ENCODE data around the gene ADGRV1. TPM values are rescaled to one million over a fixed set of nuclear protein-coding genes. Genes with fewer than 3 reads are reported as not detected.

ADGRV1 gene
- total RNA-seq, 1 experiment from 2014 or later = 0.45 TPM

GRCh38 chr5:91127456-91128081, 569.0 kb downstream of the ADGRV1 start:
- no peak for DNase-seq (ENCODE audit: low read depth)

GRCh38 chr5:91128604-91129003, 570.0 kb downstream of the ADGRV1 start:
- DNase-seq (ENCODE audit: low read depth) = no peak

DNA sequence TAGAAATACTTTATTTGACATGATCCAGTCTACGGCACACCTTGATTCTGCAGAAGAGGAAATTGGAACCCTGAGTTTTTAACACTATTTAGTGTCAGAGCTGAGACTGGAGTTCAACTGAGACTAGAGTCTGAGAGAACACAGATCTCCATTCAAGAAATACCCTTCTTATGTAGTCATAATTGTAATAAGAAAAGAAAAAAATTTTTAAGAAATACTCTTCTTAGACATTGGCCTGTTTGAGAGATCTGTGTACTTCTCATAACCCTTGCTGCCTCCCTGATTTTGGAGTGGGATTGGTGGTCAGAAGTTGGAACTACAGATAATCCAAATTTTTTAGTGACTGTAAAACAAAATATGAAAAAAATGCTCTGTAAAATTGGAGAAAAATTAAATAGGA, 571.2 kb downstream of the ADGRV1 start:
- DNase-seq (ENCODE audit: low read depth) = no peak

DNA sequence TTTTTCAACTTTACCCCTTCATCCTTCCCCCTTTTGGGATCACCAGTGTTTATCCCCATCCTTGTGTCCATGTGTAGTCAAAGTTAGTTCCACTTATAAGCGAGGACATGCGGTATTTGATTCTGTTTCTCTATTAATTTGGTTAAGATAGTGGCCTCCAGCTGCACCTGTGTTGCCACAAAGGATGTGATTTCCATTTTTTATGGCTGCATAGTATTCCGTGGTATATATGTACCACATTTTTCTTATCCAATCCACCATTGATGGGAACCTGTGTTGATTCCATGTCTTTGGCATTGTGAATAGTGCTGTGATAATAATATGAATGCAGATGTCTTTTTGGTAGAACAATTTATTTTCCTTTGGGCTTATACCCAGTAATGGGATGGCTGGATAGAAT, 572.2 kb downstream of the ADGRV1 start:
- DNase-seq (ENCODE audit: low read depth) = no peak

DNA sequence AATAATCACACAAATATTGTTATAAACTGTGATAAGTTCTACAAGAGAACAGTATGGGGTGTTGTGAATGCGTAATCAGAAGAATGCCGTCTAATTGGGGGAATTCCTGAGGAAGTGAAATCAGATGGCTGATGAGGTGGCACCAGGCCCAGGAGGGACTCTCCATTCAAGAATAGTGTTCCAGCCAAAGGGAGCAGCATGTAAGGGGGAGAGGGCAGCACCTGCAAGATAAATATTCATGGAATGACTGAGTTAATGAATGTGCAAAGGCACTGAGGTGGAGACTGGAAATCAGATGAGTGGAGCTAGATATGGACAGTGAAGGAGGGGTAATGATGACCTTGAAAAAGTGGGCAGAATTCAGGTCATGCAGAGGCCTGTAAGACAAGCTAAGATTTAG, 574.0 kb downstream of the ADGRV1 start:
- DNase-seq (ENCODE audit: low read depth) = no peak

DNA sequence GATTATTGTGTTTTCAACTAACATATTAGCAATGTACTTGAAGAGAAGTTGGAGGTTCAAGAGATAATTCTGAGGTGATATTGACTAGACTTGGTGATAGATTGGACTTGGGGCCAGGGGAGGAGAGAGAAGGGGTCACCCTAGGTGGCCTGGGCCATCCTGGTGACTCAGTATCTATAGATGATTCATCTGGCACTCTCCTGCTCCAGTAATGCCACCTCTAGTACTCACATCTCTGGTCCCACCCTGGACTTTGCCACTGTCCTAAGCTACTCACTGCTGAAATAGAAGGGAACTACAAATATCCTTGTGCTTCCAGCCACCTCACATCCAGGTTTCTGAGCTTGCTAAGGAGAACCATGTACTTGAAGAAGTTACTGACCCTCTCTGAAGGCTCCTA, 574.6 kb downstream of the ADGRV1 start:
- no peak for DNase-seq (ENCODE audit: low read depth)

DNA sequence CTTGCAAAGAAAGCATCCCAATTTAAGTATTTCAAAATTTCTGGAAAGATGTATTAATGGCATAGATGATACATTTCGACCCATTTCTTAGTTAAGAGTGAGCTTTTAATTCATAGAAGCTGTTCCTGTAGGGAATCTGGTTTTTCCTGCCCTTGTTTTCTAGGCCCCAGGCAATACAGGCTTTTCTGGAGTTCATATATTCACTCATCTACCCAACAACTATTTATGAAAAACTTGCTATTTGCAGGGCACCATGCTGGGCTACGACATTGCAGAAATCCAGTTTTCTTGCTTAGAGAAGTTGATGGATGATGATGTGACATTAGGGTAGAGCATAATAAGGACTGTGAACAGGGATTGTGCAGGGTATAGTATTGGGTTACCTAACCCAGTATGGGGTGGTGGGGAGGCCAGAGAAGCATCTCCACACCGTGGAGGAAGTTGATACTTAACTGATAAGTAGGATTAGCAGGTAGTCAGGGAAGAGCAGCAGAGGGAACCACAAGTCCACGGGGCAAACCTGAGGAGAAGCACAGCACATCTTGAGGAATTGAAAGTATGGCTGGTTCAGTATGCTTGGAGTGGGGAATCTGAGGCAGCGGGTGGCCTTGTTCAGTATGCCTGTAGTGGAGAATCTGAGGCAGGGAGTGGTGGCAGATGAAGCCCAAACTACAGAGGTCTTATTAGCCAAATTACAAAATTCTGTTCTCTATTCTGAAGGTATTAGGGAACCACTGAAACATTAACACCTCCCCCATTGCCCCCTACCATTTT, 577.1 kb downstream of the ADGRV1 start:
- no peak for DNase-seq (ENCODE audit: low read depth)

DNA sequence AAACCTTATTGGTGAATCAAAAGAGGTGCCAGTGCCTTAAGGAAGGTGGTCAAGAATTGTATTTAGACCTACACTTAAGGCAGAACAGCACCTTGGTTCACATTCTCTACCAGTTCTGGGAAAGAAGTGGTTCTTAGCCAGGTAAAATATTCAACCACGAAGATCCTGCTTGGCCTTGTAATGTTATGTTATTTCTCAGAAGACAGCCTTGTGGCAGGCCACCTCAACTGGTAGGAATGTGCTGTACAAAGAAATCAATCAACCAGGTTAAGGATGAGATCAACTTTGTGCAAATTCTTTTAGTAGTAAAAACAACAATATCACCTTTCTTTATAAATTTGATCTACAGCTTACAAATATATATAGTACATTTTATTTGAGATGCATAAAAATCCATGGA, 577.7 kb downstream of the ADGRV1 start:
- peak; percentile 60 for DNase-seq (ENCODE audit: low read depth)

- DNase-seq (ENCODE audit: low read depth) = no peak
Measured at GRCh38 chr5:91137647-91138046, 579.0 kb downstream of the ADGRV1 start.

DNA sequence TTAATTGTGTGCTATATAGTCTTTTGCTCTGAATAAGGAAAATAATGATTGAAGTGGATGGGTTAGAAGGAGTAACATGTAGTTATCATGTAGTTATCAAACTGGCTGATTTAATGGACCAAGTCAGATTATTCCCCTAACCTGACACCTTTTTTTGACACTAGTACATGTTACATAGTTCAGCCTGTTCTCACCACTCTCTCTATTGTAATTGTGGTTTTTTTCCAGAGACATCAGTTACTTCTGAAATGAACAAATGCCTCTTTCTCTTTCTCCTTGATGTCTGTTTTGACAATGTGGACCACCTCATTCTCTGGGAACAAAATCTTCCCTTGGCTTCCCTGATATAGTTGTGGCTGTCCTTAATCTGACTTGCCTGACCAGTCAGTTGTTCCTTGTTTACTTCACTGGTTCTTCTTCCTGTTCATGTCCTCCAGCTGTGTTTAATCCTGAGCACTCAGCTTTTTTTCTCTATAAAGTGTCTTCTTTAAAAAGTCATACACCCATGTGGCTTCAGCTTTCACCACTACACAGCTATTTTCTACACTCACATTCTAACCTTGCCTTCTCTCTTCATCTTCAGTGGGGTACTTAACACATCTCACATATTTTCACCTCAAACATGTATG, 581.1 kb downstream of the ADGRV1 start:
- DNase-seq (ENCODE audit: low read depth) = no peak

DNA sequence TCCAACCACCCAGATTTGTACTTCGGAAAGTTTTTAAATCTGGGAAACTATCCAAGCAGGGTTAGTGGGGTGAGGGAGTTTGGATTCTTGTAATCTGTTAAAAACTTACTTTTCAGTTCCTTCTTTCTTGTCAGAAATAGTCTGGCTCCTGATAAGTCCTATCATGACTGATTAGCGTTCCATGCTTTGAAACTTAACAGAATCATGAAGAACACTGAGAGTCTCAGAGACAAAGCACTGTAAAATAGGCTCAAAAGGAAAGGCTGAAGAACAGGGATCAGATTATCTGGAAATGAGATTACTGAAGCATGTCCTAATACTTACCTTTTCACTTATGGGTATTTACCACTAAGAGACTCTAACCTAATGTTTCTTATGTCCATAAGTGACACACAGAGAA, 582.1 kb downstream of the ADGRV1 start:
- DNase-seq (ENCODE audit: low read depth) = no peak

DNA sequence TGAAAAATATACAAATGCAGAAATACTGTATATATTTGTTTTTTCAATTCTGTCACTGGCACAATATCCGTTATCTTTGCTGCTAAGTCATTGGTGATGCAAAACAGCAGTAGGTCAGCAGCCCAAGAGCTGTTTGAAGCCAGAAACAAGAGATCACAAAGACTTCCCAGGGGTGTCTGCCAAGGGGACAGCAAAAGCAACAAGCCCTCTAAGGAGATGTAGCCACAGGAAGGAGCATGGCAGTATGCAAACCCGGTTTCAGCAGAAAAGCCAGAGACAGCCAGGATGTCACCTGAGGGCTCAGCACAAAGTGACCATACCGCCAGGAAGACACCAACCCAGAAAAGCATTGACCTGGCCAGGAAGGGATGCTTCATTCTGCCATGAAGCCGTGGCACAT, 583.0 kb downstream of the ADGRV1 start:
- DNase-seq (ENCODE audit: low read depth) = no peak

DNA sequence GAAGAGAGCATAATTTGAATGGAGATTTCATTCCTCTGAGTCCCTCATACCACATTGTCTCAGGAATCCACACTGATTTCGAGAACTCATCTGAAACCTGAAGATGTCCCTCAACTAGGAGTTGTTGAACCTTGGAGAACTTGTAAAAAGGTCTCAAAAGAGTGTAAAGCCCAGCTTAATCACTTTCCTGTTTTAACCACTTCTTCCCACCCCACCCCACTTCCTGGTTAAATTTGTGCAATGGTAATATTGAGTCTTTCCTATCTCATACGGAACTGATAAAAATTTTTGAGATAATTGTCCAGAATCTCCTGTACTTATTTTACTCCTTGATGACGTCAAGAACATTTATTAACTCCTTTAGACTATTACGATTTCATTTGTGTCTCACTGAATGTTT, 583.8 kb downstream of the ADGRV1 start:
- DNase-seq (ENCODE audit: low read depth) = no peak

DNA sequence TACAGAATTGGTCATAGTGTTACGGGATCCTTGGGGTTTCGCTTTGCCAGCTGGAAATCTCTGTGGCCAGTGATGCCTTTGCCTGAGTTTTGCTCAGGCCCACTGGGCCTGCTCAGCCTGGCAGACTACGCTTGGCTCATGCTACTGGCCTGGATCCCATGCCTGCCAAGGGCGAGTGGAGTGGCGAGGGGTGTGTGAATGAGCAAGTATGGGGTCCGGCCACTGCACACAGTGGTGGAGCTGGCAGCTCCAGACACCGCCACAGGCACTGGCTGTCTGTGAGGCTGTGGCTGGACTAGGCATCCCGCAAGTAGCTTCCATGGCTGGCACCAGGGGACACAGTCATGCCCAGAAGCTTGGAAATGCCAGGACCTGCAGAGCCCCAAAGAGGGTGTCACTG, 584.2 kb downstream of the ADGRV1 start:
- DNase-seq (ENCODE audit: low read depth) = no peak

DNA sequence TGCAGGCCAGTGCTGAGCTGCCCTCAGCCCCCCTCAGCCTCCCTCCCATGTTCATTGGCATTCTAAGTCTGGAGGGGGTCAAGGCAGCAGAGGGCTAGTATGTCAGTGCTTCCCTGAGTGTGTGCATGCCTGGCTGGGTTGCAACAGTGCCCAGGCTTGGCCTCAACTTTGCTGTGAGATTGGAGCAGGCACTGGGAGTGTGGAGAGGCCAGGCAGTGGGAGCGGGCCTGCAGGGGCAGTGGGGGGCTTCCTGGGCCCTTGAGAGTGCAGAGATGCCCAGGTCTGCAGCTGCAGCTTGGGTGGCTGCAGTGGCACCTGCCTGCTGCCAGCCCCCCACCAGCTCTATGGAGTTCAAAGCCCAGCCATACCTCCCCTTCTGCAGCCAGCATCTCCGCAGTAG, 585.2 kb downstream of the ADGRV1 start:
- DNase-seq (ENCODE audit: low read depth) = no peak

DNA sequence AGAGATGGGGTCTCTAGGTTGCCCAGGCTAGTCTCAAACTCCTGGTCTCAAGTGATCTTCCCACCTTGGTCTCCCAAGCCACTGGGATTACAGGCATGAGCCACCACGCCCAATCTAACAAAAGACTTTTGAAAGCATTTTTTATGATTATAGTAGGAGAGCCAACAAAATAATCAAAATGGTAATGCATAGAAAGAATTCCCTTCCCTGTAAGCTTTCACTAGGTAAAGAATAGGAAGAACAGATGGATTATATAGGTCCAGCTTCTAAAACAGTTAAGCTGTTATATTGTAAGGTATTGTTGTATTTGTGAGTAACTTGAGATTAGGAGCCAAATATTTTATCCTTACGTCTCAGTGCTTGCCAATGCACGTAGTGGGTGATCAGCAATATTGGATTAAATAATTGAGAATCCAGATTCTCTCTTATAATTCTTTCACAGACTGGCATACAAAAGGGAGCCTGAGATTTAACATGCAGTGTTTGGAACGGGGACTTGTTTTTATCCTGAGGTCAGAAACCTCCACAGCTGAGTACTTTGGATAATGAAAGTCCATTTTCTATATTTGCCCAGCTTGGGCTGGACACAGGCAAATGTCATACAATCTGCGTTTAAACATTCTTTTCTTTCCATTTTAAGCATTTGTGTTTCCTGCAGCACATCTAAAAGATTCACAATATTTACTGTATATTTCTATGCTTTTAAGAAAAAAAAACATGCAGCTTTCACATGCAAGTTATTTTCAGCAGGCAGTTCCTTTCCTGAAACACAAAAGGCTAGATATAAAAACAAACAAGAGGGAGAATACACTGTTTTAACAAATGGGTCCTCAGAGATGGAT, 586.1 kb downstream of the ADGRV1 start:
- no peak for DNase-seq (ENCODE audit: low read depth)

DNA sequence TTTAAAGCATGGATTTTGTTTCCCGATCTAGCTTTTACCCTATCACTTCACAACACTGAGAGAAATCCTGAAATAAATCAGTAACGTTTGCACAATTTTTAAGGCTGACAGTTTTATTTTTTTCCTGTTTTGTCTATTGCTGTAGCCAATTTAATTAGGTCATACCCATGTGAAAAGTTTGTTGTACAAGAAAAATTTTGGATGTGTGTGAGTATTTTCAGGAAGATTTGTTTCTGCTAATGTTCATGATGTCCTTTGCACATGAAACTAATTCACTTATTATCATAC, 586.7 kb downstream of the ADGRV1 start:
- DNase-seq (ENCODE audit: low read depth) = no peak

DNA sequence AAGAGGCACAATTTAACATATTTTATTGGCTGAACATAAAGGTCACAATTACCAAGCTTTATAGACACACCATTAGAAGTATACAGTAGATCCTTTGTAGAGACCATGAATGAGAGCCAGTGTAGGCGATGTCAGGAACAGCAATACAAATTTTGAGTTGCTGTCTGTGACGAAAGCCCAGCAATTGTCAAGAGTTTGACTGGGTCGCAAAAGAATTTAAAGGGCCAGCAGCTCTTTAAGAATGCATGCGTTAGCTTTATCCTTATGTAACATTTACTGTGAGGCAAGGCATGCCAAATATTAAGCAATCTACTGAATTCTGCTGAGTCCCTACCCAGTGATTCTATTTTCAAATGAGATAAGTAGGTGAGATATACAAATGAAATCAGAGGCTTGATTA, 587.6 kb downstream of the ADGRV1 start:
- no peak for DNase-seq (ENCODE audit: low read depth)

- DNase-seq (ENCODE audit: low read depth) = no peak
Measured at GRCh38 chr5:91146905-91147600, 588.5 kb downstream of the ADGRV1 start.

DNA sequence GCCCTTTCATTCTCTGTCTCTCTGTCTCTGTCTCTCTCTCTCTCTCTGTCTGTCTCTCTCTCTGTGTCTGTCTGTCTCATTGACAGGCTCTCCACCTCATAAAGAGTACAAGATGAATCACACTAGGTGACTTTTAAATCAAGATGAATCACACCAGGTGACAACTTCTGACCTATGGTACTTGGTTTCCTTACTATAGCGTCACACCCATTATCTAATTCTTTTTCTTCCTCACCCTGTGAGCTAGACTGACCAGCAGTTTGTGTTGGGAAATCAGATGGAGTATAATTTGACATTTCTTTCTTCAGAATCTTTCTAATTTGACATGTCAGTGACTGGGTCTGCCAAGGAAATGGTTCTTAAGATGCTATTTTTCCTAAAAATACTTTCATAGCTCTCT, 591.6 kb downstream of the ADGRV1 start:
- DNase-seq (ENCODE audit: low read depth) = peak; percentile 25

GRCh38 chr5:91150636-91151035, 592.0 kb downstream of the ADGRV1 start:
- DNase-seq (ENCODE audit: low read depth) = no peak
